ENCODE results near the gene SLC7A6. TPM values are rescaled to one million over a fixed set of nuclear protein-coding genes. Genes with fewer than 3 reads are reported as not detected.

The SLC7A6 gene
- total and polyA plus RNA-seq, 10 of the 15 experiments (the other 5 are each of a cell fraction or from before 2014, with no cell fraction given), result 8.2 to 60.4 (median 28.6) TPM

GRCh38 chr16:68310774-68311511, 46.6 kb downstream of the SLC7A6 start, which contains the start of the genes PRMT7 and SLC7A6OS (continued):
- TF ChIP-seq CUX1 (IDR thresholded peaks at IDR 0.05; ENCODE audit: insufficient replicate concordance, low read depth, low read length) (no peak), SKIL (IDR thresholded peaks at IDR 0.05; ENCODE audit: low read depth, poor library complexity, severe bottlenecking) (no peak), SMAD1 (IDR thresholded peaks at IDR 0.05; ENCODE audit: low read depth, partially characterized antibody) (no peak), E4F1 (IDR thresholded peaks at IDR 0.05; ENCODE audit: borderline replicate concordance, partially characterized antibody) (peak; percentile 43), IKZF1 (conservative IDR thresholded peaks at IDR 0.05) (peak; percentile 75), PBX3 (IDR thresholded peaks at IDR 0.05; ENCODE audit: insufficient replicate concordance, low read depth, low read length) (no peak), CREM (IDR thresholded peaks at IDR 0.05; ENCODE audit: low read depth) (peak; percentile 55; the same call in 1 of the 2 replicates), KDM1A (IDR thresholded peaks at IDR 0.05; ENCODE audit: borderline replicate concordance) (no peak), RELB (IDR thresholded peaks at IDR 0.05; ENCODE audit: low read depth) (peak; percentile 96), MTA2 (IDR thresholded peaks at IDR 0.05; ENCODE audit: low read depth) (no peak; the same call in 1 of the 2 replicates), SPI1 (IDR thresholded peaks at IDR 0.05; ENCODE audit: borderline replicate concordance, insufficient read depth, low read depth, low read length) (peak; percentile 77), SUPT20H (IDR thresholded peaks at IDR 0.05; ENCODE audit: borderline replicate concordance, control insufficient read depth, low read depth, low read length) (no peak), ATF7 (IDR thresholded peaks at IDR 0.05; ENCODE audit: low read depth) (no peak)

All from GM12878 (cell line).